HEK293T (cell line): ENCODE measurements around the gene PMM1.

ENCODE experiments used
- ARNT ChIP-seq: fragments of 450-650 bp; IDR thresholded peaks from 2 replicates; pipeline ENCODE4 v1.6.1; 2017; ENCODE audit warnings: mild to moderate bottlenecking
- BHLHE40 ChIP-seq: fragments of 450-650 bp; IDR thresholded peaks from 2 replicates; pipeline ENCODE4 v1.6.1; 2016; ENCODE audit warnings: mild to moderate bottlenecking, moderate library complexity, borderline replicate concordance
- CTBP1 ChIP-seq: fragments of 450-650 bp; IDR thresholded peaks from 2 replicates; pipeline ENCODE4 v1.6.1; 2016; ENCODE audit warnings: borderline replicate concordance
- ELF4 ChIP-seq: fragments of 450-650 bp; IDR thresholded peaks from 2 replicates; pipeline ENCODE4 v1.6.1; 2017; ENCODE audit warnings: antibody characterized with exemption
- FOXA1 ChIP-seq: fragments of 450-650 bp; IDR thresholded peaks from 2 replicates; pipeline ENCODE4 v1.6.1; 2016; ENCODE audit warnings: mild to moderate bottlenecking
- FOXK2 ChIP-seq: fragments of 450-650 bp; IDR thresholded peaks from 2 replicates; pipeline ENCODE4 v1.6.1; 2016; ENCODE audit warnings: mild to moderate bottlenecking
- L3MBTL2 ChIP-seq: fragments of 450-650 bp; conservative IDR thresholded peaks from 2 replicates; pipeline ENCODE4 v1.6.1; 2016; ENCODE audit warnings: mild to moderate bottlenecking
- LEF1 ChIP-seq: fragments of 450-650 bp; IDR thresholded peaks from 2 replicates; pipeline ENCODE4 v1.6.1; 2017; ENCODE audit warnings: mild to moderate bottlenecking, borderline replicate concordance
- NFRKB ChIP-seq: fragments of 450-650 bp; IDR thresholded peaks from 2 replicates; pipeline ENCODE4 v1.6.1; 2016; ENCODE audit warnings: mild to moderate bottlenecking, moderate library complexity
- SP1 ChIP-seq: fragments of 450-650 bp; IDR thresholded peaks from 2 replicates; pipeline ENCODE4 v1.6.1; 2017
- SUZ12 ChIP-seq: fragments of 450-650 bp; IDR thresholded peaks from 2 replicates; pipeline ENCODE4 v1.6.1; 2016; ENCODE audit warnings: mild to moderate bottlenecking

GRCh38 chr22:41550952-41551491, 38.6 kb downstream of the PMM1 start:
- no peak for TF ChIP-seq L3MBTL2
- TF ChIP-seq BHLHE40, result no peak
- TF ChIP-seq FOXA1, result no peak
- TF ChIP-seq NFRKB, result no peak
- no peak for TF ChIP-seq ARNT
- no peak for TF ChIP-seq FOXK2
- no peak for TF ChIP-seq SUZ12
- no peak for TF ChIP-seq SP1
- TF ChIP-seq CTBP1, result no peak
- TF ChIP-seq LEF1, result no peak
- no peak for TF ChIP-seq ELF4
